CD4-positive, alpha-beta memory T cell (primary cell): Measurements from ENCODE around the gene PCIF1. TPM values are rescaled to one million over a fixed set of nuclear protein-coding genes. Genes with fewer than 3 reads are reported as not detected.

ENCODE experiments used
- CTCF ChIA-PET: fragments of 350-600 bp; sonication (Branson Sonifier 250); formaldehyde crosslinking; loops from one replicate; lab custom pipeline; 2021; ENCODE audit warnings: inconsistent platforms; ENCODE audit not compliant: partially characterized antibody; lab: Charles Lee
- POLR2A ChIA-PET: fragments of 350-600 bp; sonication (Branson Sonifier 250); formaldehyde crosslinking; loops from one replicate; lab custom pipeline; 2021; ENCODE audit not compliant: partially characterized antibody; lab: Charles Lee
- DNase-seq, 5 donors: peaks; one replicate each; pipeline versions ENCODE4 v3.0.0 to v3.0.0-alpha.2; 2020 to 2022; ENCODE audit warnings: mixed read lengths in 1 of 5
- H3K27ac ChIP-seq: one replicate; pipeline ENCODE4 v1.7.0; 2013; ENCODE audit warnings: low read depth, low read length
- H3K27me3 ChIP-seq: 2 replicates; pipeline ENCODE4 v1.7.0; 2013; ENCODE audit warnings: mild to moderate bottlenecking, low read length, moderate library complexity; ENCODE audit not compliant: insufficient read depth
- H3K36me3 ChIP-seq: 2 replicates; pipeline ENCODE4 v1.7.0; 2013; ENCODE audit warnings: mild to moderate bottlenecking, low read length, moderate library complexity; ENCODE audit not compliant: insufficient read depth
- H3K4me1 ChIP-seq: 2 replicates; pipeline ENCODE4 v1.7.0; 2013; ENCODE audit warnings: mild to moderate bottlenecking, low read length, moderate library complexity; ENCODE audit not compliant: insufficient read depth
- H3K4me3 ChIP-seq, 2 donors: one replicate each; pipeline ENCODE4 v1.7.0; 2013; ENCODE audit warnings: low read length in 2 of 2, mild to moderate bottlenecking in 1 of 2
- H3K9me3 ChIP-seq, 2 donors: one replicate each; pipeline ENCODE4 v1.7.0; 2013; ENCODE audit warnings: low read length in 2 of 2, control low read depth in 1 of 2; ENCODE audit not compliant: control insufficient read depth in 1 of 2
- H3K27ac Mint-ChIP-seq, 7 donors: one replicate each; pipeline ENCODE4 v1.8.0; 2020 to 2021; ENCODE audit warnings: mixed read lengths in 7 of 7, mild to moderate bottlenecking in 6 of 7, inconsistent platforms in 3 of 7, moderate library complexity in 3 of 7
- H3K27me3 Mint-ChIP-seq, 2 donors: one replicate each; pipeline ENCODE4 v1.8.0; 2020 to 2021; ENCODE audit warnings: mixed read lengths in 2 of 2
- H3K36me3 Mint-ChIP-seq, 2 donors: one replicate each; pipeline ENCODE4 v1.8.0; 2020 to 2021; ENCODE audit warnings: mixed read lengths in 2 of 2, inconsistent platforms in 1 of 2, mild to moderate bottlenecking in 1 of 2
- H3K4me1 Mint-ChIP-seq, 4 donors: one replicate each; pipeline ENCODE4 v1.8.0; 2020 to 2021; ENCODE audit warnings: mixed read lengths in 4 of 4, mild to moderate bottlenecking in 1 of 4
- H3K4me3 Mint-ChIP-seq, 8 donors: one replicate each; pipeline ENCODE4 v1.8.0; 2020 to 2021; ENCODE audit warnings: mixed read lengths in 8 of 8, mild to moderate bottlenecking in 7 of 8, moderate library complexity in 6 of 8, inconsistent platforms in 3 of 8
- H3K9me3 Mint-ChIP-seq, 8 donors: one replicate each; pipeline ENCODE4 v1.8.0; 2020 to 2021; ENCODE audit warnings: mixed read lengths in 8 of 8, mild to moderate bottlenecking in 5 of 8, inconsistent platforms in 3 of 8, moderate library complexity in 1 of 8
- intact Hi-C: fragments of 100-400 bp; cut with micrococcal nuclease; formaldehyde crosslinking; loops from one replicate; pipeline ENCODE4 v1.15.1; 2023
- polyA plus RNA-seq, 2 donors: library from polyadenylated mRNA; unstranded; fragments of 300-500 nt; fragmentation: Illumina TruSeq; gene quantifications; one replicate each; pipeline ENCODE4 v1.2.3, GENCODE V29; 2021
- total RNA-seq, 2 experiments: library from RNA; stranded (reverse); gene quantifications; one replicate each; pipeline ENCODE4 v1.2.3, GENCODE V29; 2021

PCIF1 gene
- total and polyA plus RNA-seq, 4 experiments from 2014 or later = 63.1 to 83.4 (median 70.2) TPM

DNA sequence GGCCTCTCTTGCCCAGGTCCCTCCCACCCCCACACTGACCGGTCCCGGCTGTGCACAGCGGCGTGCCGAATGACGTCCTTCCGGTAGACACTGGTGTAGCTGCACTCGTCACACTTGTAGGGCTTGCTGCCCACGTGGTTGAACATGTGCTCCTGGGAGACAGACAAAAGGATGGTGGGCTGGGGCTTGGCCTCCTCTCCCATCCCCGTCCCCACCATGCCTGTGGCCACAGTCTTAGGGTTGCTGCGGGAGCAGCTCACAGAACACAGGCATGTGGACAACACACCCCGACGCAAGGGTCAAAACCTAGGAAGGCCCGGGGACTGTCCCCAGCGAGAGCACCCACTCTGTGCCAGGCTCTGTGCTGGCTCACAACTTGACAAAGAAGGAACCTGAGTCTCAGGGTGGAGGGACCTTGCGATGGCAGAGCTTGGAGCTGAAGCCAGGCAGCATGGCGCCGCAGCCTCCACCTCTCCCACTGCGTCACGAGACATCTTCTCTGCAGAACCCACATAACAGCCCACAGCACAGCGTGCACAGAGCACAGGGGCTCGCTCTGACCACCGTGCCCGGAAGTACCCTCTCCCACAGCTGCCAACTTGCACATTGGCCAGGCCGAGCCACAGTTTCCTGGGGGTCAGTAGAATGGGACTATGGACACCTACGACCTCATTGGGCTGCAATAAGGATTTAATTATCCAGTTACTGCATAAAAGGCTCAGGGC, 27.7 kb downstream of the PCIF1 start:
- Histone ChIP-seq H3K27ac (no peak overlapping the region), H3K27me3 (no peaks in the 10 kb centered on the region), H3K4me3 (no peak overlapping the region), H3K9me3 (no peaks in the 10 kb centered on the region), H3K36me3 (peaks cover 89% of the 10 kb centered on the region), H3K4me1 (no peaks in the 10 kb centered on the region)
- H3K36me3 Mint-ChIP-seq = peaks cover 51 to 81% of the 10 kb centered on the region in 2 donors
- peak overlapping the region in 1 of 7 donors; percentile 29 for H3K27ac Mint-ChIP-seq
- intact Hi-C loops = no loop called here
- H3K4me1 Mint-ChIP-seq = peaks cover 0 to 10% (median 4%) of the 10 kb centered on the region in 4 donors
- H3K4me3 Mint-ChIP-seq = no peak overlapping the region
- no peaks in the 10 kb centered on the region for H3K27me3 Mint-ChIP-seq
- CTCF ChIA-PET = interaction anchor here (0.7 to 5.7 kb wide), 9 partner anchors 7 to 191 kb away, joined by 3 to 56 read pairs (median 4); partner anchors contain the start of gene ZNF335
- POLR2A ChIA-PET = interaction anchor here (1.4 to 7.7 kb wide), 5 partner anchors 7 to 27 kb away, joined by 5 to 58 read pairs (median 26); partner anchors contain the start of genes PCIF1 and ZNF335
- H3K9me3 Mint-ChIP-seq = no peaks in the 10 kb centered on the region
- no peak for DNase-seq

DNA sequence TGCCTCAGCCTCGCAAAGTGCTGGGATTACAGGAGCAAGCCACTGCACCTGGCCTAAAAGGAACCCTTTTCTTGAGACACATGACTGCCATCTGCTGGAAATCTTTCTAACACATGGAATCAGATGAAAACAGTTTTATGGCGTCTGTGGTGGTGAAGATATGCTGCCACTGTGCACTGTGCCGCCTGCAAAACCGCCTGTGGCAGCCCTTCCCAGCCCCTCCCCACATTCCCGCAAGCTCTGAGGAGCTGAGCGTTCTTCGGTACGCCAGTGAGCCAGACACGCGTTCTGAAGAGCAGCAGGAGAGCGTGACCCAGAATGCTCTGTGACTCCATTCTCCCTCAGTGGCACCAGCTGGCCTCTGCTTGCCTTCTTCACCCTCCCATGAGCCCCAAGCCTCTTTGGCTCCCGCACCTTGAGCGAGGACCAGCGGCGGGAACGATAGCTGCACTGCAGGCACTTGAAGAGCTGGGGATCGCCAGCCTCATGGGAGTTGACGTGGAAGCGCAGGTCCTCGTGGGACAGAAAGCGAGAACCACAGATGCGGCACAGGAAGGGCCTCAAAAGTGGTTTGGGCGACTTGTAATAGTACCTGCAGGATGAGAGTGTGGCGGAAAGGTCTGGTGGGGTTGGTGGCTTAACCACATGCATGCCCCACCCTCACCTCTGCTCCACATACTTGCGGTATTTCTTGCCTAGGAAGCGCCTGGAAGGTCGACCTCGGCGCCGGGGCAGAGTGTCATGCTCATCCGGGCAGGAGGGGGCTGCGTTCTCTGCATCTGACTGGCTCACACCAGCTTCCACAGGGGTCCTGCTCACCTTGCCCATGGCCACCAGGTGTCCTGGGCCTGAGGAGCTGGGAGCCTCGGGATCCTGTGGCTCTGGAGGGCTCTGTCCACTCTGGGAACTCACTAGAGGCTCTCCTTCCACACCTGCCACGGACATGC, 28.8 kb downstream of the PCIF1 start:
- ChIA-PET POLR2A (interaction anchor here (1.2 to 7.7 kb wide), 4 partner anchors 9 to 38 kb away, joined by 3 to 58 read pairs (median 30); partner anchors contain the start of genes PCIF1 and ZNF335), CTCF (interaction anchor here (0.6 to 5.7 kb wide), 9 partner anchors 10 to 192 kb away, joined by 3 to 54 read pairs (median 4); no protein-coding TSS in a partner anchor)
- peaks cover 49 to 80% of the 10 kb centered on the region in 2 donors for H3K36me3 Mint-ChIP-seq
- no peaks in the 10 kb centered on the region for H3K27me3 Mint-ChIP-seq
- Histone ChIP-seq H3K9me3 (no peaks in the 10 kb centered on the region), H3K27ac (no peak overlapping the region), H3K36me3 (peaks cover 89% of the 10 kb centered on the region), H3K4me3 (no peak overlapping the region), H3K27me3 (no peaks in the 10 kb centered on the region), H3K4me1 (no peaks in the 10 kb centered on the region)
- H3K4me3 Mint-ChIP-seq = peak overlapping the region in 4 of 8 donors; percentile 56 to 64 (median 60)
- peaks cover 0 to 11% (median 4%) of the 10 kb centered on the region in 4 donors for H3K4me1 Mint-ChIP-seq
- intact Hi-C loops = loop anchor here (1.0 kb wide), 2 partner anchors 139 to 164 kb away; no protein-coding TSS in a partner anchor
- DNase-seq = peak in 4 of 5 donors; percentile 33 to 51 (median 36)
- H3K27ac Mint-ChIP-seq = peak overlapping the region; percentile 53 to 87 (median 61)
- H3K9me3 Mint-ChIP-seq = no peaks in the 10 kb centered on the region

DNA sequence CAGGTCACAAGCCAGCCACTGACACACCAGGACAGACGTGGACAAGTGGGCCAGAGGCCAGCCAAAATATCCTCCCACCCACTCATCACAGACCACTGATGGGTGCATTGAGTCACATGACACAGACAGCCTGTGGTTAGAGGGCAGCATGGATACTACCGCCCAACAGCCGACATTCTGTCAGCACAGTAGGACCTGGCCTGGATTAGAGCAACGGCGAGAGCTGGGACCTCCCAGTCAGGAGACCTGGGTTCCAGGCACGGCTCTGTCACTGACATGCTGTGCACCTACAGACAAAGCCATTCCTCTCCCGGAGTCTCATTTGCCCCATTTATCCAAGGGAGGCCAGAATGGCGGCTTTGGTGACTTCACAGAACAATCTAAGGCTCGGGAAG, 29.5 kb downstream of the PCIF1 start:
- H3K36me3 ChIP-seq = peaks cover 89% of the 10 kb centered on the region
- peak overlapping the region in 4 of 7 donors; percentile 25 to 86 (median 42) for H3K27ac Mint-ChIP-seq
- no peak overlapping the region for H3K4me3 ChIP-seq
- POLR2A ChIA-PET = interaction anchor here (1.2 to 7.7 kb wide), 4 partner anchors 8 to 37 kb away, joined by 3 to 58 read pairs (median 30); partner anchors contain the start of genes PCIF1 and ZNF335
- no peaks in the 10 kb centered on the region for H3K27me3 Mint-ChIP-seq
- DNase-seq = no peak
- H3K4me1 ChIP-seq = peaks cover 5% of the 10 kb centered on the region
- CTCF ChIA-PET = interaction anchor here (0.6 to 5.7 kb wide), 3 partner anchors 25 to 165 kb away, joined by 3 to 54 read pairs (median 3); no protein-coding TSS in a partner anchor
- H3K4me1 Mint-ChIP-seq = peaks cover 0 to 16% (median 4%) of the 10 kb centered on the region in 4 donors
- intact Hi-C loops = no loop called here
- H3K4me3 Mint-ChIP-seq = no peak overlapping the region
- no peak overlapping the region for H3K27ac ChIP-seq
- no peaks in the 10 kb centered on the region for H3K9me3 ChIP-seq
- H3K9me3 Mint-ChIP-seq = no peaks in the 10 kb centered on the region
- H3K36me3 Mint-ChIP-seq = peaks cover 43 to 80% of the 10 kb centered on the region in 2 donors
- no peaks in the 10 kb centered on the region for H3K27me3 ChIP-seq

DNA sequence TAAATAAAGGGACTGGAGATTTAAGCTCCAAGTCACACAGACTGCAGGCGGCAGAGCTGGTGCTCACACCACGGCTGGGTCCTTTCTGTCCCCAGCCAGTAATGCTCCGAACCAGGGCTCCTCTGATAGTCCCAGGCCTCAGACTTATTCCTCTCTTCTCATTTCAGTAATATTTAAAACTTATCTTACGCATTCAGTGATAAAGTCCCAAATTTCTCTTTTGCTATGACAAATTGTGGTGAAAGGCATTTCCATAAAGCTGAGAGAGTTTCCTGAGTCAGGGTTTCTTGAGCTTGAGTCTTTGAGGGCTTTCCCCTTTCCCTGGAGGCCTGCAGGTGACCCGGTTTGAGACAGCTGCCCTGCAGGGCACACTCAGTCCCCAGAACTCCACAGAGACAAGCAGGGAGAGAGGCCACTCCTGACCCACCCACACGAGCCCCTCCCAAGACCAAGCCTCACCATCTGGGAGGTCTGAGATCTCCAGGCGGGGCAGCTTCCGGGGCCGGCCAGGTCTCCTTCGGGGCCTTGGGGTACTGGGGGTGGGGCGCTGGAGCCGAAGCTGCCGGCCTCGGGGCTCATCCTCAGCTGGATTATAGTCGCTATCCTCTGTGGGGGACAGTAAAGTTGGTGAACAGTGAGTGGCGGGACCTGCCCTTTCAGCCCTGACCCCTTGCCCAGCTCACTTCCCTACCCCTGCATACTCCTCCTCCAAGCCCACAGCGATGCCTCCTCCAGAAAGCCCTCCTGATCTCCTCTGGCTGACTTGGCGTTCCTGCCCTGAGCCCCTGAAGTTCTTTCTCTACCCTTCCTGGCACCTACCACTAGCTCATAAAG, 30.9 kb downstream of the PCIF1 start:
- intact Hi-C loops = no loop called here
- Histone ChIP-seq H3K4me1 (peaks cover 19% of the 10 kb centered on the region), H3K27me3 (no peaks in the 10 kb centered on the region), H3K4me3 (no peak overlapping the region), H3K9me3 (no peaks in the 10 kb centered on the region), H3K27ac (no peak overlapping the region), H3K36me3 (peaks cover 81% of the 10 kb centered on the region)
- Mint-ChIP-seq H3K27ac (peak overlapping the region in 5 of 7 donors; percentile 10 to 90 (median 47)), H3K27me3 (no peaks in the 10 kb centered on the region), H3K9me3 (peaks cover 0 to 3% (median 0%) of the 10 kb centered on the region in 8 donors), H3K36me3 (peaks cover 29 to 79% of the 10 kb centered on the region in 2 donors), H3K4me1 (peaks cover 8 to 30% (median 12%) of the 10 kb centered on the region in 4 donors), H3K4me3 (peak overlapping the region in 1 of 8 donors; percentile 30)
- DNase-seq = no peak
- ChIA-PET POLR2A (interaction anchor here (1.4 to 8.4 kb wide), 3 partner anchors 13 to 31 kb away, joined by 4 to 141 read pairs (median 18); partner anchors contain the start of gene PCIF1), CTCF (interaction anchor here (0.6 to 1.9 kb wide), 3 partner anchors 16 to 1580 kb away, joined by 4 to 12 read pairs (median 4); no protein-coding TSS in a partner anchor)

DNA sequence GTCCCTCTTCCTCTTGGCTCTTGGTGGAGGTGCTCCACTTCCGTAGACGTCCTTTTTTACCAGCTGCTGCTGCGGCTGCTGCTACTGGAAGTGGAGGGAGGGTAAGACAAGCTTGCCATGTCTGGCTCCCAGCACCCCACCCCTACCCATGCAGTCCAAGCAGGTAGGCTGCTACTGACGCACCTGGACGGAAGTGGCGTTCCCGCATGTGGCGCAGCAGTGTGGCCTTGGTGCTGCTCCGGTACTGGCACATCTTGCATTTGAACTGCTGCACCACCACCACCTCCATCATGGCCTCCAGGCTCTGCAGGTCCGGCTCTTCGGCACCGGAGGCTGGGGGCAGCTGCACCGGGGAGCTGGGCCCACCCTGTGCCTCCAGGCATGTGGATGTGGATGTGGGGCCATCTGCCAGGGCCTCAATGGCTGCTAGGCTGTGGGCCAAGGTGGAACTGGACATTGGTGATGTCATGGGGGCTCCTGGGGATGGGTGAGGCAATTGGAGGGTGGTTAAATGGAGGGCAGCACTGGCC, 33.1 kb downstream of the PCIF1 start:
- peaks cover 14 to 66% of the 10 kb centered on the region in 2 donors for H3K36me3 Mint-ChIP-seq

More for the DNA sequence above, 33.1 kb downstream of the PCIF1 start:
- DNase-seq = no peak
- Mint-ChIP-seq H3K27ac (peak overlapping the region in 1 of 7 donors; percentile 70), H3K4me3 (no peak overlapping the region), H3K27me3 (peaks cover 2 to 8% of the 10 kb centered on the region in 2 donors), H3K4me1 (peaks cover 14 to 40% (median 24%) of the 10 kb centered on the region in 4 donors), H3K9me3 (peaks cover 0 to 9% (median 1%) of the 10 kb centered on the region in 8 donors)
- ChIA-PET CTCF (interaction anchor here (0.7 to 4.8 kb wide), 3 partner anchors 8 to 86 kb away, joined by 3 to 56 read pairs (median 4); no protein-coding TSS in a partner anchor), POLR2A (interaction anchor here (3.3 to 8.4 kb wide), 2 partner anchors 19 to 33 kb away, joined by 18 to 141 read pairs; partner anchors contain the start of gene PCIF1)
- intact Hi-C loops = no loop called here
- H3K27me3 ChIP-seq = no peaks in the 10 kb centered on the region
- no peak overlapping the region for H3K4me3 ChIP-seq
- H3K27ac ChIP-seq = no peak overlapping the region
- peaks cover 26% of the 10 kb centered on the region for H3K4me1 ChIP-seq
- H3K36me3 ChIP-seq = peaks cover 59% of the 10 kb centered on the region
- H3K9me3 ChIP-seq = no peaks in the 10 kb centered on the region
